ENCODE measurements around the gene MYBBP1A.

The MYBBP1A gene

GRCh38 chr17:4520894-4521600 lies 34.1 kb downstream of the MYBBP1A start:
- Mint-ChIP-seq H3K27ac (no peak overlapping the region), H3K4me3 (no peak overlapping the region), H3K36me3 (ENCODE audit: low read depth) (no peaks in the 10 kb centered on the region), H3K4me1 (ENCODE audit: low read depth) (no peaks in the 10 kb centered on the region), H3K9me3 (no peaks in the 10 kb centered on the region), H3K27me3 (no peaks in the 10 kb centered on the region)
- DNase-seq = no peak

DNA sequence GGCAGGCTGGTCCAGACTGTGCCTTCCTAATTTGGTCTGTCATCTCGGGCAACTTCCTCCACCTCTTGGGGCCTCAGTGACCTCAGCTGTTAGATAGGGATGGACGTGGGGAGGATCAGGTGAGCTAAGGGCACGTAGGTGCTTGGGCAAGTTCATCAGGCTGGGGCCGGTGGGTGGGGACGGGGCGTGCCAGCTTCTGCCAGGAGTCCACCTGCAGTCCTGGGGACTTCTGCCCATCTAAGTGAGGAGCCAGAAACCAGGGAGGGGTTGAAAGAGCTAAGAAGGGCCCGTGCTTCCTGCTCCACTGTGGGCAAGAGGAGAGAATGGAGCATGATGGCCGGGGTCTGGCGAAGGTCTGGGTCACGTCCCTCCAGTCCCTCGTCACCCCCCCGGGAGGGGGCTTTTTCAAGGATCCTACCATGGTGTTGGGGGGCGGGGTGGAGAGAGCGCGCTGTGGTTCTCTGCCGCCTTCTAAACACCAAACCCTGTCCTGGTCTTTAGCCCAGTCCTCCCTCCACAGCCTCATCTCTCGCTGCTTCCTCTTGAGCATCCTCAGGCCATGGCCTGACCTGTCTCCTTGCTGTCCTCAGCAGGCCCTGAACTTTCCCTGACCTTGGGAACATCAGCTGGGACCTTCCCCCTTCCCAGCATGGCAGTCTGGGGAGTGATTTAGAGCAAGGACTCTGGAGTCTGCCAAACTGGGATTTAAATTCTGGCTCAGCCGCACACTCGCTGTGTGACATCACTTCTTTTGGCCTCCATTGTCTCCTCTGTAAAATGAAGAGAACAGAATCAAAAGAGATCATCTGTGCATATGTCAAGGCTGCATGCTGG lies 34.9 kb downstream of the MYBBP1A start:
- Mint-ChIP-seq H3K36me3 (ENCODE audit: low read depth) (no peaks in the 10 kb centered on the region), H3K27ac (no peak overlapping the region), H3K27me3 (no peaks in the 10 kb centered on the region), H3K4me3 (no peak overlapping the region), H3K4me1 (ENCODE audit: low read depth) (no peaks in the 10 kb centered on the region), H3K9me3 (no peaks in the 10 kb centered on the region)
- no peak for DNase-seq

GRCh38 chr17:4519361-4519788 lies 35.8 kb downstream of the MYBBP1A start:
- H3K36me3 Mint-ChIP-seq (ENCODE audit: low read depth) = no peaks in the 10 kb centered on the region
- no peak overlapping the region for H3K4me3 Mint-ChIP-seq
- H3K27ac Mint-ChIP-seq = no peak overlapping the region
- H3K9me3 Mint-ChIP-seq = no peaks in the 10 kb centered on the region
- DNase-seq = no peak
- no peaks in the 10 kb centered on the region for H3K27me3 Mint-ChIP-seq
- no peaks in the 10 kb centered on the region for H3K4me1 Mint-ChIP-seq (ENCODE audit: low read depth)

GRCh38 chr17:4518901-4519300 lies 36.3 kb downstream of the MYBBP1A start:
- no peak overlapping the region for H3K4me3 Mint-ChIP-seq
- no peaks in the 10 kb centered on the region for H3K4me1 Mint-ChIP-seq (ENCODE audit: low read depth)
- H3K9me3 Mint-ChIP-seq = no peaks in the 10 kb centered on the region
- no peak overlapping the region for H3K27ac Mint-ChIP-seq
- no peaks in the 10 kb centered on the region for H3K36me3 Mint-ChIP-seq (ENCODE audit: low read depth)
- H3K27me3 Mint-ChIP-seq = no peaks in the 10 kb centered on the region
- DNase-seq = no peak

DNA sequence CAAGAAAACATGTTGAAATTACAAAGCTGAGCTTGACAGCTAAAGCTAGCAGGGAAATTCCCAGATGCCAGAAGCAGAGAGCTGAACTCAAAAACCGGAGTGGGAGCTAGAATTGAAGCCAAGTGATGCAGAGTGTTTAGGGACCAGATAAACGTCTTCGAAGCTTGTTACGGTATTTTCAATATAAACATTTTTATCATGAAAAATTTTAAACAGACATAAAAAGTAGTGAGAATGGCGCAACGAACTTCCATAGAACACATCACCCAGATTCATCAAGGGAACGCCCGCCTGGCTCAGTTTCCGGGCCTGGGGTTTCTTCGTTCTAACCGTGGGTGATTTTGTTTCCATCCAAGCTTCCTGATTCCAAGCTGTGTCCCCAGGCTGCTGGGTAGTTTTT lies 38.4 kb downstream of the MYBBP1A start:
- Mint-ChIP-seq H3K27me3 (no peaks in the 10 kb centered on the region), H3K4me1 (ENCODE audit: low read depth) (no peaks in the 10 kb centered on the region), H3K4me3 (no peak overlapping the region), H3K9me3 (no peaks in the 10 kb centered on the region), H3K27ac (no peak overlapping the region), H3K36me3 (ENCODE audit: low read depth) (no peaks in the 10 kb centered on the region)
- no peak for DNase-seq

DNA sequence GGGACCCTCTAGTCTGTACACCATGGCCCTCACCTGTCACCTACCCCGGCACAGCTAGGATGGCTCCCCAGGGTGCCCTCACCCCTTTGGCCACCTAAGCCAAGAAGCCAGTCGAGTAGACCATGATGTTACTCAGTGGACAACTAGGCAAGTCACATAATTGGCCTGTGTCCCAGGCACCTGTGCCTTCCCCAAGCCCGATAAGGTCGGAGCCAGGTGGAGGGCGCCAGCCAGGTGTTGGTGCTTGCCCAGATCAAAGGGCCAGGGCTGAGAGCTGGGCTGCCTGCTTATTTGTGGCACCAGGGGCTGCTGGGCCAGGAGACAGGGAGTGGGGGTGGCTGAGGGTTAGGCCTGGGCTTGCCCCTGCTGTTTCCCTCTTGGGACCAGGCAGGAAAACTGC lies 39.7 kb downstream of the MYBBP1A start:
- no peak overlapping the region for H3K4me3 Mint-ChIP-seq
- no peaks in the 10 kb centered on the region for H3K27me3 Mint-ChIP-seq
- no peak overlapping the region for H3K27ac Mint-ChIP-seq
- peaks cover 3% of the 10 kb centered on the region for H3K4me1 Mint-ChIP-seq (ENCODE audit: low read depth)
- H3K36me3 Mint-ChIP-seq (ENCODE audit: low read depth) = no peaks in the 10 kb centered on the region
- H3K9me3 Mint-ChIP-seq = no peaks in the 10 kb centered on the region
- no peak for DNase-seq

DNA sequence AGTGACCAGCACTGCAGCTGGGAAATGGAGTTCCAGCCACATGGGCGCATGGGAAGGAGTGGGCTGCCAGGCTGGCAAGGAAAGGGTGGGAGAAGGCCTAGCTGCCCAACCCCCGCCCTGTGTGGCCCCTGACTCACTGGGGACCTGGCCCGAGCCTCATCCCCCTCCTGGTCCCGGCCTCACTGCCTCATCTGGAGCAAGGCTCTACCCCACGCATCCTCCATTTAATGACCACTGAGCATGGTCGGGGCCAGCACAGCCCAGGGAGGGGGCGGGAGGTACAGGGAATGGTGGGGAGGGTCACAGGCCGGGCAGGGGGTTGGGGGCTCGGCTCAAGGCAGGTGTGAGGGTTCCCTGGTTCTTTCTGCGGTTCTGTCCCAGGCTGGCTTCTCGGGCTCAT lies 40.4 kb downstream of the MYBBP1A start:
- Mint-ChIP-seq H3K4me1 (ENCODE audit: low read depth) (peaks cover 5% of the 10 kb centered on the region), H3K36me3 (ENCODE audit: low read depth) (no peaks in the 10 kb centered on the region), H3K4me3 (no peak overlapping the region), H3K9me3 (no peaks in the 10 kb centered on the region), H3K27ac (no peak overlapping the region), H3K27me3 (no peaks in the 10 kb centered on the region)
- DNase-seq = no peak

DNA sequence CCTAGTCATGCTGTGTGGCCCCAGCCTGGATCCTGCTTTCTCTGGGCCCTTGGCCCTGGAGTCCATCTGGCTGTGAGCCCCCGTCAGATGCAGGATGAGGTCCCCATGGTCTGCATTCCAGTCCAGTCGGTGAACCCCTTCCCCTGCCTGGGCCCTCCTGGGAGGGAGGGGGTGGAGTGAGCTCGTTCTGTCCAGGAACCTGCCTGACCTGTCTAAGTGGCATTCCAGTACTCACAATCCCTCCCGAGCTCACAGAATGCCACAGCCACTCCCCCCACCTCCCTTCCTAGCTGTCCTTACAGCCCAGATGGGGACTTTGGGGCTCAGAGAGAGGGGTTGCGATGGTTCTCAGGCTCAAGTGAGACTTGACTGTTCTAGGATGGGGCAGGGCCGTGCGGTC lies 41.0 kb downstream of the MYBBP1A start:
- no peak for DNase-seq
- Mint-ChIP-seq H3K27me3 (no peaks in the 10 kb centered on the region), H3K36me3 (ENCODE audit: low read depth) (no peaks in the 10 kb centered on the region), H3K27ac (no peak overlapping the region), H3K4me3 (no peak overlapping the region), H3K9me3 (no peaks in the 10 kb centered on the region), H3K4me1 (ENCODE audit: low read depth) (peaks cover 11% of the 10 kb centered on the region)

GRCh38 chr17:4513113-4514032 lies 41.8 kb downstream of the MYBBP1A start:
- H3K27me3 Mint-ChIP-seq = no peaks in the 10 kb centered on the region

GRCh38 chr17:4512156-4513112 lies 42.8 kb downstream of the MYBBP1A start:
- Mint-ChIP-seq H3K27me3 (no peaks in the 10 kb centered on the region), H3K27ac (no peak overlapping the region), H3K9me3 (no peaks in the 10 kb centered on the region), H3K4me3 (no peak overlapping the region), H3K36me3 (ENCODE audit: low read depth) (no peaks in the 10 kb centered on the region), H3K4me1 (ENCODE audit: low read depth) (peaks cover 20% of the 10 kb centered on the region)
- no peak for DNase-seq

More at GRCh38 chr17:4513113-4514032, 41.8 kb downstream of the MYBBP1A start:
- Mint-ChIP-seq H3K9me3 (no peaks in the 10 kb centered on the region), H3K4me1 (ENCODE audit: low read depth) (peaks cover 18% of the 10 kb centered on the region), H3K4me3 (no peak overlapping the region), H3K27ac (no peak overlapping the region), H3K36me3 (ENCODE audit: low read depth) (no peaks in the 10 kb centered on the region)
- no peak for DNase-seq

DNA sequence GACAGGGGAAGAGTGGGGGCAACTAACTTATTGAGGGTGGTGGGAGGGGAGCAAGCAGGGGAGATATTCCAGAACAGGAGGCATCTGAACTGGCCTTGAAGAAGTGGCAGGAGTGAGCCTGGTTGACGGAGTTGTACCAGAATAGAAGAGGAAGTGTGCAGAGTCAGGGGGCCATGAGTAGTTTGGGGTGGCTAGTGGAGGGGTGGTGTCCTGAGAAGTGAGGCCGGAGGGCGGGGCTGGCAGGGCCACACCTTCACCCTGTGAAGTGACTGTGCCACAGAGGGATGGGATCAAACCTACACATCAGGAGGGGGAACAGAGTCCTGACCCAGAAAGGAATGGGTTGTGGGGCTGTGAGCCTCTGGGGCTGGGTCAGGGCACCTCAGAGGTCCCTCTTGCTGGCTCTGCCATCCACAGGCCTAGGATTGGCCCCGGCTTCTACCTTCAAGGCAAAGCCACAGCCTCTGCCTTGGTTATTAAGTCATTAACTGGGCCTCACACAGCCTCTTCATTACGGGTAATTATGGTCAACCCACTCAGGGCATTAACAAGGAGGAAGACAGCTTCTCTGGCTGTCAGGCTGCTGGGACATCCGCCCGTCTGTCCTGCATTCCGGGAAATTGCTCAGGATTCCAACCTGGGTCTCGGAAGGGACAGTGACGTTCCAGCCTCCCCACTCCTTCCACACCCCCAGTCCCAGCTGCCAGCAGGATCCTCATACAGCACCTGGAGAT lies 43.8 kb downstream of the MYBBP1A start:
- H3K4me1 Mint-ChIP-seq (ENCODE audit: low read depth) = peaks cover 20% of the 10 kb centered on the region
- no peaks in the 10 kb centered on the region for H3K27me3 Mint-ChIP-seq
- no peak overlapping the region for H3K4me3 Mint-ChIP-seq
- no peak overlapping the region for H3K27ac Mint-ChIP-seq
- DNase-seq = no peak
- no peaks in the 10 kb centered on the region for H3K36me3 Mint-ChIP-seq (ENCODE audit: low read depth)
- no peaks in the 10 kb centered on the region for H3K9me3 Mint-ChIP-seq

DNA sequence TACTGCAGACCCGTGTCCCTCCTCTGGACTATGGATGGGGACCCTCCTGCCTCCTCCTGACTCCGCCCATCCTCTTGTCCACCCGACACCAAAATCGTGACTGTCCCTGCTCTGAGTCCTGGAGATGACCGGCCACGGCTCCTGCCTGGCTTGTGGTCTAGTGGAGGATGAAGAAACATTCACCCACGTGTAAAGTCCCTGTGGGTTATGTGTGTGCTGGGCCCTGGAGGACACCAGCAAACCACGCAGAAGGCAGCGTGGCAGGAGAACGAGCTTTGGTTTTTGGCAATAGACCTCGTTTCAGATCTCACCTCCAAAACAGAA lies 44.6 kb downstream of the MYBBP1A start:
- Mint-ChIP-seq H3K27me3 (no peaks in the 10 kb centered on the region), H3K4me1 (ENCODE audit: low read depth) (peaks cover 20% of the 10 kb centered on the region), H3K9me3 (no peaks in the 10 kb centered on the region), H3K4me3 (no peak overlapping the region), H3K36me3 (ENCODE audit: low read depth) (no peaks in the 10 kb centered on the region), H3K27ac (no peak overlapping the region)
- DNase-seq = no peak

- DNase-seq = no peak
- no peaks in the 10 kb centered on the region for H3K36me3 Mint-ChIP-seq (ENCODE audit: low read depth)
- peaks cover 22% of the 10 kb centered on the region for H3K4me1 Mint-ChIP-seq (ENCODE audit: low read depth)
- peaks cover under 1% of the 10 kb centered on the region for H3K27me3 Mint-ChIP-seq
- H3K4me3 Mint-ChIP-seq = no peak overlapping the region
- H3K9me3 Mint-ChIP-seq = no peaks in the 10 kb centered on the region
- no peak overlapping the region for H3K27ac Mint-ChIP-seq
These were observed 45.1 kb downstream of the MYBBP1A start for GRCh38 chr17:4509923-4510617.
